Kidney tubule cell (primary cell): ENCODE results near the gene SDCBP2.
A peak's percentile ranks its signal among the peaks of the same experiment; 100 is the strongest.
"Not testable (repeated sequence)": the region's sequence is repeated elsewhere in the genome, so short reads cannot be mapped to it uniquely, and the experiment has no call there.

Source experiments
- DNase-seq: peaks from one replicate; pipeline ENCODE4 v3.0.0-alpha.2; 2018; ENCODE audit warnings: low spot score

Gene SDCBP2

DNA sequence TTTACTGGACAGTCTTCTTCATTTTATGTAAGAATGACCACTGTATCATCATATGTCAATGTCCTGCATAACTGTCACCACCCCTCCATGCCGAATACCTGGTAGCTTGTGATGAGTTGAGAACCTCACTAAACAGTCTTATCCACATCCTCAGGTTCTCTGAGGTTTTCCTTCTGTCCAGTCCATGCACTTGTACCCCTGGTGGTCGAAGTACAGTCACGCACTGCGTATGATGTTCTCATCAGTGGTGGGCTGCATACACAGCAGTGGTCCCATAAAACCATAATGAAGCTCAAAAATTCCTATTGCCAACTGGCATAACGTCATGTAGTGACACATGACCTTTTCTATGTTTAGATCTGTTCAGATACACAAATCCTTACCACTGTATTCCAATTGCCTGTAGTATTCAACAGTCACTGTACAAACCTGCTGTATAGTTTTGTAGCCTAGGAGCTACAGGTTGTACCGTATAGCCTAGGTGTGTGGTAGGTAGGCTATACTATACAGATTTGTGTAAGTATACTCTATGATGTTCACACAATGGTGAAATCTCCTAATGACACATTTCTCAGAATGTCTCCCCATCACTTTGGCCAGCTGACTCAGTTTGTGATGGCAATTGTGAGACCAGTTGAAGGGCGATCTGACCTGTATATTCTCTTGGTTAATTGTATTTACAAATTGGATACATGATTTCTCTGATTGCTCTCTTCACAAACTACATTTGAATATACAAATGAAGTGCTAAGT lies 31.3 kb upstream of the SDCBP2 start:
- DNase-seq: no peak

DNA sequence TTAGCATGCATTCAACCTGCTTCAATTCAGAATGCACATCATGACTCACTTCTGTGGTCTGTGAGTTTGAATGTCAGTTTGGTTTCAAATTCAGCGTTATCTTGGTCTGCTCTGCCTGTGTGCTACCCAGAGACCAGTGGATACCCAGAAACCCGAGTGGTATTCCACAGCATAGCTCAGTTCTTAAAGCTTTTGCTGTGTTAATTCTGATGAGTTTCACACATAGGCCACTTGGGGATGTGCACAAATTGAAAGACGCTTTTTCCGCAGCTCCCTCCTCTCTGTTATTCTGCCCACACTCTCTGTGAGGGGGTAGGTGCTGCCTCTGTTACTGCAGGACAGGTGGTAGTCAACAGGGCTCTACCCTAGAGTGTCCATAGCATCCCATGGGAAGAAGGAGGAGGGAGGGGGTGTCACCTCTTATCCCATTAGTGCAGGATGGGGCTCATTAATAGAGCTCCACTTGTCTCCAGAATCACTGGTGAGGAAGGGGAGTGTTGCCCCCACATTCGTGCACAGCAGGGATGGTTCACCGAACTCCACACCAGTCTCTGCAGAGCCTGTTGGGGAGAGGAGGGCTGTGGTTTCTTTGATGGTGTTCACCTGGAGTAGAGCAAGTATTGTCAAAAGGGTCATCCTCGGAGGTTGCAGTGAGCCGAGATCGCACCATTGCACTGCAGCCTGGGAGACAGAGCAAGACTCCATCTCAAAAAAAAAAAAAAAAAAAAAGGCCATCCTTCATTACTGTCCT lies 29.2 kb upstream of the SDCBP2 start:
- DNase-seq: no peak

DNA sequence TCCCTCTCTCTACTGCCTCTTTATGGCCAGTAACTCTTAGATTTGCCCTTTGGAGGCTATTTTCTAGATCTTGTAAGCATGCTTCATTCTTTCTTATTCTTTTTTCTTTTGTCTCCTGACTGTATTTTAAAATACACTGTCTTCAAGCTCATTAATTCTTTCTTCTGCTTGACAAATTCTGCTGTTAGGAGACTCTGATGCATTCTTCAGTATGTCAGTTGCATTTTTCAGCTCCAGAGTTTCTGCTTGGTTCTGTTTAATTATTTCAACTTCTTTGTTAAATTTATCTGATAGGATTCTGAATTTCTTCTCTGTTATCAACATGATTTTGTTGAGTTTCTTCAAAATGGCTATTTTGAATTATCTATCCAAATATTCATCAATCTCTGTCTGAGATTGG lies 25.0 kb upstream of the SDCBP2 start:
- DNase-seq: no peak

DNA sequence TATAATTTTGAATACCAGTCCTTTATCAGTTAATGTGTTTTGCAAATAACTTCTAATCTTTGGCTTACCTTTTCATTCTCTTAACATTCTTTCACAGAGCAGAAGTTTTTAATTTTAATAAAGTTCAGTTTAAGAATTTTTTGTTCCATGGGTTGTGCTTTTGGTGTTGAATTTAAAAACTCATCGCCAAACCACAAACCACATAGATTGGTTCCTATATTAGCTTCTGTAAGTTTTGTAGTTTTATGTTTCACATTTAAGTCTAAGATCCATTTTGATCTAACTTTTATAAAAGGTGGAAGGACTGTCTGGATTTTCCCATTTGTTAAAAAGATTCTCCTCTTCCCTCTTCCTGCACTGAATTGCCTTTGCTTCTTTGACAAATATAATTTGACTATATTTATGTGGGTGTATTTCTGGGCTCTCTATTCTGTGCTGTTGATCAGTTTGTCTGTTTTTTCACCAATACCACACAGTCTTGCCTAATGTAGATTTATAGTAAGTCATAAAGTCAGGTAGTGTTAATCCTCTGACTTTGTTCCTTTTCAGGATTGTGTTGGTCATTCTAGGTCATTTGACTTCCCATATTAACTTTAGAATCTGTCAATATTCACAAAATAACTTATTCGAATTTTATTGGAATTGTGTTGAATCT lies 17.5 kb upstream of the SDCBP2 start:
- no peak for DNase-seq

DNA sequence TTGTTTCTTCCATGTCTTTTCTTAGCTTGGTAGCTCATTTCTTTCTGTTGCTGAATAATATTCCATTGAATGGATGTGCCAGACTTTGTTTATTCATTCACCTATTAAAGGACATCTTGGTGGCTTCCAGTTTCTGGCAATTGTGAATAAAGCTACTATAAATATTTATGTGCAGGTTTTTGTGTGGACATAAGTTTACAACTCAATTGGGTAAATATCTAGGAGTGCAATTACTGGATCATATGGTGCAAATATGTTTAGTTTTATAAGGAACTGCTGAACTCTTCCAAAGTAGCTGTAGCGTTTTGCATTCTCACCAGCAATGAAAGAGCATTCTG lies 16.8 kb upstream of the SDCBP2 start:
- DNase-seq: no peak

DNA sequence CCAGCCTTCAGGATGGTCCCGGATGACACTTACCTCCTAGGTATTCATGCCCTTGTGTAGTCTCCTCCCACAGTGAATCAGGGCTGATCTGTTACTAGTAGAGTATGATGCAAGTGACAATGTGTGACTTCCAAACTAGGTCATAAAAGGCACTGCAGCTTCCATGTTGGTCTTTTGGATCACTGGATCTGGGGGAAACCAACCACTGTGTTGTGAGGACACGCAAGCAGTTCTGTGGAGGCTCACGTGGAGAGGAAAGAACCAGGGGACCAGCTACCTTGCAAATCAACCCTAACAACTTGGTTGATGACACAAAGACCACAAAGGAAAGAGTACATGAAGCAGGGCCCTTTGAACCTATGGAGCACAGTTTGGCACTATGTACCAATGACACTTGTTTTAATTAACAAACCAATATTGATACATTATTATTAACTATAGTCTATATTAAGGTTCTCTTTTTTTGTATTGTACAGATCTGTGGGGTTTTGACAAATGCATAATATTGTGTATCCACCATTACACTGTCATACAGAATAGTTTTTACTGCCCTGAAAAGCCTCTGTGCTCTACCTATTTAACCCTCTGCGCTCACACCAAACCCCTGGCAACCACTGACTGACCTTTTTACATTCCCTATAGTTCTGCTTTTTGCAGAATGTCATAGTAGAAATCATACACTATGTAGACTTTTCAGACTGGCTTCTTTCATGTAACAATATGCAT lies 16.3 kb upstream of the SDCBP2 start:
- DNase-seq: no peak

DNA sequence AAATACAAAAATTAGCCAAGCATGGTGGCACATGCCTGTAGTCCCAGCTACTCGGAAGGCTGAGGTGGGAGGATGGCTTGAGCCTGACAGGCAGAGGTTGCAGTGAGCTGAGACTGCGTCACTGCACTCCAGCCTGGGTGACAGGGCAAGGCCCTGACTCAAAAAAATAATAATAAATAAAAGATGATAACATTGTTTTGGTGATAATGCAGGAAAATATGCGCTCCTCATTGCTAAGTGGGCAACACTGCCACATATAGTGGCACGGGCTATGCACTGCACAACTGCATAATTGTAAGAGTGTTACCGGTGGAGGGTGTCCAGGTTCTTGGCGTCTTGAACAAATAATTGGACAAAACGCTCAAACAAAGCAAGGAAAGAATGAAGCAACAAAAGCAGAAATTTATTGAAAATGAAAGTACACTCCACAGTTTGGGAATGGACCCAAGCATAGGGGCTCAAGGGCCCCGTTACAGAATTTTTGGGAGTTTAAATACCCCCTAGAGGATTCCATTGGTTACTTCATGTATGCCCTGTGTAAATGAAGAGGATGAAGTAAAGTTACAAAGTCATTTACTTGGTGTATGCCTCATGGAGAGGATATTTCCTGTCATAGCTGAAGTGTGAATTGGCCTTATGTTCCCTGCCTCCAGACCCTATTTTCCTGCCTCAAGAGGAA lies 14.6 kb upstream of the SDCBP2 start:
- DNase-seq: not testable (repeated sequence)

DNA sequence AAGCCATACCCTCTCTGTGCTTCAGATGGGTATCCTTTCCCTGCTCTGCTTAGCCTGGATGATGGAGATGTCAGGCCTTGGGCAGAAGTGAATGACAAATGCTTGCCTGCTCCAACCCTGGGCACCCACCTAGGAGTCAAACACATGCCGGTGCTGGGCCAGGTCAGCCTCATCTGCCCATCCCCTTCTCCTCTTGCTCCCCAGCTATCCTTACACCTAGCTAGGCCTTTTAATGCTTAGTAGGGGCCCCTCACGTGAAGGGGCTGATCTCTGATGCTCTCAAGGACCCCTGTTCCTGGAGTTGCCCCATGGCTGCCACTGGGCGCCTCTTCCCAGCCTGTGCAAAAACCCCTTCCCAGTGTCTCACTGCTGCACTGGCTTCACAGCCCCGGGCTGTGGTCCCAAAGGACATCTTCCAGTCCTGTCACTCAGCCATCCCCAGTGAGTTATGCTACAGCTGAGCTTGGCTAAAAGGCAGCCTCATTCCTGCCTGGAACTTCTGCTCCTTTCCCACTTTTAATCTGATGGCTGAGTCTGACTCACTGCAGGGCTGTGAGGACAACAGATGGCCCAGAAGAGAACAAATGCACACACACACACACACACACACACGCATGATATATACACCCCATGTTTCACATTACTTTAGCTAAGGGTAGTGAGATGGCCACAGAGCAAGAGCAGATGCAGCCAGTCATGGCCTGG lies 12.8 kb upstream of the SDCBP2 start:
- DNase-seq: no peak

DNA sequence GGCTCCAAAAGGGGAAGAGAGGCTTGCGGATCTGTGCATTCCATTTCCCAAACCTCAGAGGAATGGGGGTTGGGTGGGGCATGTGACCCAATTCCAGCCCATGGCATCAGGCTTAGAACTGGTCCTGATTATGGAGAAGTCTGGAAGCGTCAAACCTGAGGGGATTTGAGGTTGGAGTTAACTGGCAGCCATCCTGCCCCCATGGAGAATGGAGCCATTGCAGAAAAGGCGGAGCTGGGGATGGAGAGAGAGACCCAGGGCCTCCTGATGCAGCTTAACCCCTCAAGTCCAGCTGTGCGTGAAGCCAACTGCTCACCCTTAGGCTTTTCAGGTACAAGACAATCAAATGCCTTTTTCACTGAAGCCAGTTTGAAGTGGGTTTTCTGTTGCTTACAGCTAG lies 9.9 kb upstream of the SDCBP2 start:
- DNase-seq: no peak

DNA sequence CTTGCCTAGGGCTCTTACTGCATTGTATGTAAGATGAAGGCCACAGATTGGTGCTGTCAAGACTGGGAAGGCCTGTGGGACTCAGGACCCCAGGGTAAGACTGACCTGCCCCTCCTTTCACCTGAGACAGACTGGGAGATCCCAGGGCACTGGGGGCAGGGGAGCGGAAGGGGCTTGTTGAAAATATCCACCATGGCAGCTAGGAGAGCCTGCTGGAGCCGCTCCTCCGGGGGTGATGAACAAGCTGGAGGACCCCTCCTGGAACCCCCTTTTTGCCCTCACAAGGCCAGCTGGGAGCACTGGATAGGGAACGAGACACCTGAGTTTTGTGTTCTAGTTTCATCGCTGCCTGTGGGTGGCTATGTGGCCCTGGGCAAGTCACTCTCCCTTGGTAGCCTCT lies 9.2 kb upstream of the SDCBP2 start:
- no peak for DNase-seq

DNA sequence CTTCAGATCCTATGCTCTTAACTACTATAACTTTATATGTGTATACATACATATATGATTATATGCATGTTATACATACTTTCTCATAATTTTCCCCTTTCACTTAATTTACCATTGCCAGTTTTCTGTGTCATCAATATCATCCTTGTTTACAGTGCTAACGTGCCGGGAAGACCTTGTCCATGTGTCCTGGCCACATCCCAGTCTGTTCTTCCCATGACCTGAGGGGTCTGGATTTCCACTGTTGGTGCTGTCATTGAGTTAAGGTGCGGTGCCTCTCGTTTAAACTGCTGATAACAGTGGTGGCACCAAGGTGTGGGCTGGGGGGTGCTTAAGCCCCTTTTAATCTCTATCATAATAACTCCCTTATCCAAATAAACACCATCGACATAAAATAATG lies 8.5 kb upstream of the SDCBP2 start:
- DNase-seq: no peak

DNA sequence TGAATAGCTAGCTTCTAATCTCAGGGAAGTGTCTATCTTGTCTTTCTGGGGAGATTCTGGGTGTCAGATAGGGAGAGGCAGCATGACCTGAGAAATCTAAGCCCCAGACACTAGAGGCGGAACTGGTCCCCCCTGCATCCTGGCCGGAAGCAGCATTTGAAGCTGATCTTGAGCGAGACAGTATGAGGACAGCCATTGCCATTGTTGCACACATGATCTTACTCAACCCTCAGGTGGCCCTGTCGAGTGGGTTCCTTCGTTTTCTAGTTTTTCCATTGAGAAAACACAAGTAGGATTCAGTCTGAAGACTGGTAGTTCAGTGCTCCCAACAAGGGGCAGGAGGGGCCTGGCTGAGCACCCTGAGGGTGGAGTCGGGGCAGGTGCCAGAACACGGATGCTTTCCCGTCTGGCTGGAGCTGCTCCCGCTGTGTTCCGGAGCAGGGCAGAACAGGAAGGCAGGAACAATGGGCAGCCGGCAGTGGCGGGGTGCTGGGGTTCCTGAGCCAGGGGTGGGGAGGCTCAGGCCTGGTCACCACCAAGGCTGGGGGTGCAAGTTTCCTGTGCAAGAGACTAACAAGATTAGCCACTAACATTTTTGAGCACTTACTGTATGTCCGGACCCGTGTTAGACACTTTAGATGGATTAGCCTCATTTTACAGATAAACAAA lies 7.9 kb upstream of the SDCBP2 start:
- no peak for DNase-seq

DNA sequence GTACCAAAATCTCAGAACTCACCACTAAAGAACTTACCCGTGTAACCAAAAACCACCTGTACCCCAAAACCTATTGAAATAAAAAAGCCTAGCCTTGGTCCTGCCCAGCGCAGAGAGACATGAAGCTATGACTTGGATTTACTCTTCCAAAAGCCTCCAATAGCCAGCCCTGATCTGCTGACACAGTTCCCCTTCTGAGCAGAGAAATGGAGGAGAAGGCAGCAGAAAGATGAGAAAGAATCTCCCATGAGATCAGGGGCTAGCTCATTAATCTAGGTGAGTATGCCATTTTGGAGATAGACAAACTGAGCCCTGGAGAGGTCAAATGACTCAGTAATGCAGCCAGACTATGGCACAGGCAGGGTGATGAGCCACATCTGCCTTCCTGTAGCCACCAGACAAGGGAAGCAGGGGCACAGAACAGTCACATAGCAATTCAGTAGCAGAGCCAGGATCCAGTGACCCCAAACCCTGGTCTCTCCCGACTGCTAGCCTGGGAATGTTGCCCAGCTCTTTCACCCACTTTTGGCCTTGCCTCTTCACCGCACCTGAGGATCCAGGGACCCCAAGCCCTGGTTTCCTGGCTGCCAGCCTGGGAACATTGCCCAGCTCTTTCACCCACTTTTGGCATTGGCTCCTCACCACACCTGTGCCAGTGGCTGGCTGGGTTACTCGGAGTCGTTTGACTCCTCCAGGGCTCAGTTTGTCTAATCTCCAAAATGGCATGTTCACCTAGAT lies 7.2 kb upstream of the SDCBP2 start:
- DNase-seq: peak; percentile 37

DNA sequence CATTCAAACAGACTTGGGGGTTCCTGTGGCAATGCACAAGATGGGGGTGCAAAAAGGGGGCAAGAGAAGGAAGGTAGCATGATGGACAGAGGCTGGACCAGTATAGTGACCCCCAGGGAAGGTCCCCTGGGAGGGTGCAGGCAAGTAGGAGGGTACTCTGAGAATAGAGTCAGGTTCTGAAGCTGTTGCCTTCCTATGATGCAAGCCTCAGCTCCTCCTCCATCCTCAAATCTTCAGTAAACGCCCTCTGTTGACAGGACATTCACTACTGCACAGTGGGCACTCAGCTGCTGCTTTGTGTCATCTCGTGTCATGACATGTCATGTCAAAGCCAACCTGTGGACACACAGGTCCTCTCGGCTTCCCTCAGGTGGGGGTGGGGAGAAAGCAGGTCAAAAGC lies 5.8 kb upstream of the SDCBP2 start:
- DNase-seq: no peak

DNA sequence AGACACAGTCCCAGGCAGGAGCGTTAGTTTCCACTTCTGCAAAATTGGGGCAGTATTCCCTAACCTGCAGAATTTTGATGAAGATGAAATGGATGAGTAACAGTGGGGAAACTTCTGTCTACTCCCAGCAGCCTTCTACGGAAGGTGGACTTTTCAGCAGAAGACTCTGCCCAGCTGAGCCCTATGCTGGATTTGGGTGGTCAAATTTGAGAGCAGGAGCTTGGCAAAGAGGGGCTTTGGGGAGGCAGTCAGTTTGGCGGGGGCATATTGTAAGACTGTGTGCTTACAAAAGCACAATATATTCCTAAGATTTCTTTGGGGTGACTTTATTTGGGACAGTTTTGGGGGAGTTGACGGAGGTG lies 5.4 kb upstream of the SDCBP2 start:
- no peak for DNase-seq

DNA sequence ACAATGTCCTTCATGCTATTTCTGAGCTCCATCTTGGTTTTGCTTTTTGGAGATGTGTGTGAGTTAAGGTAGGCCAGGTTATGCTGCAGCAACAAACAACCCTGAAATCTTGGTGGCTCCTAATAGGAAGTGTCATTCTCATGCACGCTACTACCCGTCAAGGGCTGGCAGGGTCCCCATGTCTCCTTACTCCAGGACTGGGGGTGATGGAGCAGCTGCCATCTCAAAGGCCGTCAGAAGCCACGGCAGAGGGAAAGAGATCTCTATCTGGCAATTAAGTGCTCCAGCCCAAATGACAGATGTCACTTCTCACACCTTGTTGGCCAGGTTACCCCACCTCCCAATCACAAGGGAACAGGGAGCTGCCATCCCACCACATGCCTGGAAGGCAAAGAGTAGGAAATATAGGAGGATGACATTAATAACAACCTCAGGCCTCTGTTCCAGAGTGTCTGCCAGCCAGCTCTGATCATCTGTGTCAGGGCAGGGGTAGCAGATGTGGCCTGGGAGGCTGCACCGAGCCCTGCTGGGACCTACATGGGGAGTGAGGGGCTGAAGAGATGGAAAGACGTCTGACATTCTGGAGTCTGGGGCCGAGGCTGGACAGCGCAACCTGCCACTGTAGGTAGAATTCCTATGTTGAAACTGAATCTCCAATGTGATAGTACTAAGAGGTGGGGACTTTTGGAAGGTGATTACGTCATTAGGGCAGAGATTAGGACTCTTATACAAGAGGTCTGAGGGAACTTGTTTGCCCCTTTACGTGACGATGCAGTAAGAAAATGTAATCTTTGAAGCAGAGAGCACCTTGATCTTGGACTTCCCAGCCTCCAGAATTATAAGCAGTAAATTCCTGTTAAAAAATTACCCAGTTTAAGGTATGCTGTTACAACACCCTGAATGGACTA lies 4.8 kb upstream of the SDCBP2 start:
- no peak for DNase-seq

DNA sequence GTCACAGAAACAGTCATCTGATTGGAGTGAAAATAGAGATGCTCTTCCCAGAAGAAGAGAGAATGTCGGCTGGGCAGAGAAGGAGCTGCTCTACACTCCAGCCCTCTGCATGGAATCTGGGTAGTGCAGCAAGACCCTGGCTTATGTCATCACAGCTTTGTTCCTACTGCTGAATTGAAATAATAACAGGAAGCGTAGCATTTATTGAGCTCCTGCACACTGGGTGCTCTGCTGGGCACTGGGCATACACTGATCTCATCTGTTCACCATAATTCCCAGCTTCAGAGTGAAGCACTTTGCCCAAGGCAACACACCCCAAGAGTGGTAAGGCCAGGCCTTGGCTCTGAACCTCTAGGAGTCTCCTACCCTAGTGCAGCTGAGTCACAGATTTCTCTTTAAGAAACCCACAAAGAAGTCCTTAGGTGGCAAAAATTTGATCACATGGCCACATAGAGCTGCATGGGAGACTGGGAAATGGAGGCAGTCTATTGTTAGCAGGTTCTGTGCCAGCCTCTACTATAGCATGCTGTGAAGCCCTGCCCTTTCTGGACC lies 3.9 kb upstream of the SDCBP2 start:
- no peak for DNase-seq

DNA sequence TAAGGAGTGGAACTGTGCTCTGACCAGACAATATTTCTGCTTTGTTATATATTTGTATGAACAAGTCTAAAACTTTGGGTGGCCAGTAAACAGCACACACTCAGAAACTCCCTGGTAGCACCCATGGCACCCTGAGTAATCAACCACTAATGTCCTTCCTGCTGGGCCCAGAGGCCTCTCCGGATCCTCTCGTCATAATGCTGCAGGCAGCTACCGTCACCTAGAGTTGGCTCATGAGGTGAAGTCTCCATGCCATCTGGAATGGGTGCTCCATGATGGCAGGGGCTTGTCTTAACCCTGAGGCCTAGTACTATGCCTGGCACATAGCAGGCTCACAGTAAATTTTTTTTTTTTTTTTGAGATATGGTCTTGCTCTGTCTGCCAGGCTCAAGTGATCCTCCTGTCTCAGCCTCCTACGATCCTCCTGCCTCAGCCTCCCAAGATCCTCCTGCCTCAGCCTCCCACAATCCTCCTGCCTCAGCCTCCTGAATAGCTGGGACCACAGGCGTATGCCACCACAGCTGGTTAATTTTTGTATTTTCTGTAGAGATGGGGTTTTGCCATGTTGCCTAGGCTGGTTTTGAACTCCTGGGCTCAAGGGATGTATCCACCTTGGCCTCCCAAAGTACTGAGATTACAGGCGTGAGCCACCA lies 3.0 kb upstream of the SDCBP2 start:
- no peak for DNase-seq
